Vagina (tissue), 2 donors: ENCODE measurements around the gene CES5A. TPM values are rescaled to one million over a fixed set of nuclear protein-coding genes. Genes with fewer than 3 reads are reported as not detected.
"Not testable (repeated sequence)": the region's sequence is repeated elsewhere in the genome, so short reads cannot be mapped to it uniquely, and the experiment has no call there.

ENCODE experiments used
- DNase-seq, 2 donors: peaks; one replicate each; pipeline ENCODE4 v3.0.0-alpha.2; 2017; ENCODE audit errors: extremely low spot score in 2 of 2
- H3K27ac ChIP-seq: fragments of 200-600 bp; sonication (generic); one replicate; pipeline ENCODE4 v1.5.1; 2019
- H3K27me3 ChIP-seq: fragments of 200-600 bp; sonication (generic); one replicate; pipeline ENCODE4 v1.5.1; 2019
- H3K36me3 ChIP-seq, 2 donors: fragments of 200-600 bp; sonication (generic); one replicate each; pipeline ENCODE4 v1.5.1; 2017 to 2019
- H3K4me1 ChIP-seq: fragments of 200-600 bp; sonication (generic); one replicate; pipeline ENCODE4 v1.5.1; 2019
- H3K4me3 ChIP-seq, 2 donors: fragments of 200-600 bp; sonication (generic); 1 replicate in 1 of 2; 2 replicates in 1 of 2; pipeline ENCODE4 v1.5.1; 2016 to 2019
- H3K9me3 ChIP-seq: fragments of 200-600 bp; sonication (generic); one replicate; pipeline ENCODE4 v1.5.1; 2019
- CTCF ChIP-seq, 3 experiments: fragments of 450-650 bp in 2 of 3; fragments of 200-600 bp in 1 of 3; sonication (generic) in 1 of 3; IDR thresholded peaks; one replicate each; pipeline ENCODE4 v1.5.1; 2017 to 2019; ENCODE audit warnings: antibody characterized with exemption in 3 of 3, mild to moderate bottlenecking in 2 of 3, moderate library complexity in 2 of 3
- POLR2A ChIP-seq, 2 donors: fragments of 450-650 bp; IDR thresholded peaks; one replicate each; pipeline ENCODE4 v1.6.1; 2017; ENCODE audit warnings: antibody characterized with exemption in 2 of 2, mild to moderate bottlenecking in 2 of 2, moderate library complexity in 2 of 2
- POLR2AphosphoS5 ChIP-seq, 2 donors: sonication (generic); formaldehyde crosslinking; IDR thresholded peaks; one replicate each; pipeline ENCODE4 v1.9.0; 2017; ENCODE audit warnings: antibody characterized with exemption in 2 of 2, mild to moderate bottlenecking in 2 of 2, low read depth in 1 of 2; ENCODE audit not compliant: insufficient read depth in 1 of 2
- intact Hi-C: fragments of 100-400 bp; cut with DNase I; formaldehyde crosslinking; loops from one replicate; pipeline ENCODE4 v1.15.1; 2023
- total RNA-seq: library from RNA; depleted of rRNA; stranded (reverse); fragments of >200 nt; gene quantifications from one replicate; pipeline ENCODE4 v1.2.3, GENCODE V29; 2016

CES5A gene
- total RNA-seq, 1 donor from 2014 or later: not detected

GRCh38 chr16:55868980-55869379 is 6.2 kb downstream of the CES5A start:
- DNase-seq: no peak
- no peaks in the 10 kb centered on the region for H3K9me3 ChIP-seq
- TF ChIP-seq POLR2AphosphoS5 (IDR thresholded peaks at IDR 0.05; ENCODE audit: insufficient read depth in 1 of 2, low read depth in 1 of 2) (no peak), POLR2A (IDR thresholded peaks at IDR 0.05) (no peak), CTCF (IDR thresholded peaks at IDR 0.05) (no peak)
- H3K4me3 ChIP-seq: no peak overlapping the region
- H3K27me3 ChIP-seq: no peaks in the 10 kb centered on the region
- intact Hi-C loops: no loop called here
- no peak overlapping the region for H3K27ac ChIP-seq
- H3K4me1 ChIP-seq: no peaks in the 10 kb centered on the region
- no peaks in the 10 kb centered on the region for H3K36me3 ChIP-seq

GRCh38 chr16:55868137-55868536 is 7.0 kb downstream of the CES5A start:
- TF ChIP-seq POLR2AphosphoS5 (IDR thresholded peaks at IDR 0.05; ENCODE audit: insufficient read depth in 1 of 2, low read depth in 1 of 2): no peak
- TF ChIP-seq CTCF (IDR thresholded peaks at IDR 0.05): no peak
- no peak for TF ChIP-seq POLR2A (IDR thresholded peaks at IDR 0.05)
- DNase-seq: no peak

GRCh38 chr16:55861288-55861687 is 13.9 kb downstream of the CES5A start:
- TF ChIP-seq POLR2AphosphoS5 (IDR thresholded peaks at IDR 0.05; ENCODE audit: insufficient read depth in 1 of 2, low read depth in 1 of 2) (no peak), POLR2A (IDR thresholded peaks at IDR 0.05) (no peak), CTCF (IDR thresholded peaks at IDR 0.05) (no peak)
- no peaks in the 10 kb centered on the region for H3K27me3 ChIP-seq
- H3K9me3 ChIP-seq: no peaks in the 10 kb centered on the region
- intact Hi-C loops: no loop called here
- no peak overlapping the region for H3K27ac ChIP-seq
- no peak for DNase-seq
- no peak overlapping the region for H3K4me3 ChIP-seq
- H3K36me3 ChIP-seq: no peaks in the 10 kb centered on the region
- no peaks in the 10 kb centered on the region for H3K4me1 ChIP-seq

More at GRCh38 chr16:55868137-55868536, 7.0 kb downstream of the CES5A start:
- no peaks in the 10 kb centered on the region for H3K4me1 ChIP-seq
- H3K9me3 ChIP-seq: no peaks in the 10 kb centered on the region
- H3K27ac ChIP-seq: no peak overlapping the region
- H3K27me3 ChIP-seq: no peaks in the 10 kb centered on the region
- intact Hi-C loops: no loop called here
- no peaks in the 10 kb centered on the region for H3K36me3 ChIP-seq
- no peak overlapping the region for H3K4me3 ChIP-seq

- H3K9me3 ChIP-seq, H3K4me1 ChIP-seq, H3K4me3 ChIP-seq, intact Hi-C loops, H3K27ac ChIP-seq, H3K36me3 ChIP-seq, H3K27me3 ChIP-seq, DNase-seq: not testable (repeated sequence)
These were observed 17.5 kb downstream of the CES5A start for GRCh38 chr16:55857650-55858049.

GRCh38 chr16:55856950-55857349 is 18.2 kb downstream of the CES5A start:
- Histone ChIP-seq H3K9me3 (no peaks in the 10 kb centered on the region), H3K4me1 (no peaks in the 10 kb centered on the region), H3K27me3 (no peaks in the 10 kb centered on the region), H3K36me3 (no peaks in the 10 kb centered on the region), H3K4me3 (no peak overlapping the region), H3K27ac (no peak overlapping the region)
- TF ChIP-seq POLR2A (IDR thresholded peaks at IDR 0.05) (no peak), CTCF (IDR thresholded peaks at IDR 0.05) (no peak), POLR2AphosphoS5 (IDR thresholded peaks at IDR 0.05; ENCODE audit: insufficient read depth in 1 of 2, low read depth in 1 of 2) (no peak)
- DNase-seq: no peak
- intact Hi-C loops: no loop called here

GRCh38 chr16:55853114-55853513 is 22.1 kb downstream of the CES5A start:
- Histone ChIP-seq H3K4me1 (no peaks in the 10 kb centered on the region), H3K27me3 (no peaks in the 10 kb centered on the region), H3K27ac (no peak overlapping the region), H3K9me3 (no peaks in the 10 kb centered on the region), H3K36me3 (no peaks in the 10 kb centered on the region), H3K4me3 (no peak overlapping the region)
- intact Hi-C loops: no loop called here
- TF ChIP-seq POLR2AphosphoS5 (IDR thresholded peaks at IDR 0.05; ENCODE audit: insufficient read depth in 1 of 2, low read depth in 1 of 2) (no peak), CTCF (IDR thresholded peaks at IDR 0.05) (no peak), POLR2A (IDR thresholded peaks at IDR 0.05) (no peak)
- no peak for DNase-seq
